GM12892 (cell line): Measurements from ENCODE around the gene PRKN.

Source experiments
- DNase-seq: peaks from one replicate; pipeline ENCODE4 v3.0.0; 2011; ENCODE audit not compliant: insufficient read length
- FAIRE-seq: peaks from 2 replicates; lab custom pipeline; 2011; peaks lifted over from hg19 to GRCh38; lab: Jason Lieb, UNC
- POLR2A ChIP-seq: IDR thresholded peaks from 2 replicates; pipeline ENCODE4 v1.6.1; 2011; ENCODE audit warnings: low read depth, low read length, control low read depth
- POLR2AphosphoS5 ChIP-seq: IDR thresholded peaks from 2 replicates; pipeline ENCODE4 v1.6.1; 2011; ENCODE audit warnings: low read depth, low read length, control low read depth
- TAF1 ChIP-seq: IDR thresholded peaks from 2 replicates; pipeline ENCODE4 v1.6.1; 2011; ENCODE audit warnings: low read depth, mild to moderate bottlenecking, control low read depth, low read length, borderline replicate concordance

Gene PRKN

GRCh38 chr6:162344646-162345010 lies 382.9 kb downstream of the PRKN start:
- FAIRE-seq (no peak), DNase-seq (no peak)
- TF ChIP-seq POLR2AphosphoS5, result no peak
- no peak for TF ChIP-seq TAF1

GRCh38 chr6:162343936-162344645 lies 383.5 kb downstream of the PRKN start:
- DNase-seq, result no peak
- TF ChIP-seq TAF1, result no peak
- no peak for TF ChIP-seq POLR2A
- FAIRE-seq, result no peak

GRCh38 chr6:162343198-162343935 lies 384.2 kb downstream of the PRKN start:
- FAIRE-seq (no peak), DNase-seq (no peak)
- TF ChIP-seq POLR2AphosphoS5 (no peak), POLR2A (no peak), TAF1 (no peak)

- FAIRE-seq, result no peak
- DNase-seq, result no peak
These were observed 390.2 kb downstream of the PRKN start for GRCh38 chr6:162337412-162337811.

GRCh38 chr6:162336359-162336758 lies 391.2 kb downstream of the PRKN start:
- no peak for TF ChIP-seq POLR2A
- TF ChIP-seq TAF1, result no peak
- DNase-seq (no peak), FAIRE-seq (no peak)

More at GRCh38 chr6:162337412-162337811, 390.2 kb downstream of the PRKN start:
- TF ChIP-seq POLR2A, result no peak
- TF ChIP-seq TAF1, result no peak
- no peak for TF ChIP-seq POLR2AphosphoS5

GRCh38 chr6:162332365-162332764 lies 395.2 kb downstream of the PRKN start:
- TF ChIP-seq POLR2A (no peak), POLR2AphosphoS5 (no peak), TAF1 (no peak)
- DNase-seq (no peak), FAIRE-seq (no peak)

- no peak for TF ChIP-seq POLR2AphosphoS5
- no peak for TF ChIP-seq POLR2A
- TF ChIP-seq TAF1, result no peak
- FAIRE-seq (no peak), DNase-seq (no peak)
These were observed 395.7 kb downstream of the PRKN start for GRCh38 chr6:162331911-162332310.

- FAIRE-seq (no peak), DNase-seq (no peak)
- no peak for TF ChIP-seq POLR2A
These were observed 401.7 kb downstream of the PRKN start for GRCh38 chr6:162325826-162326225.

- DNase-seq, result no peak
- FAIRE-seq, result no peak
- TF ChIP-seq POLR2AphosphoS5 (no peak), TAF1 (no peak), POLR2A (no peak)
These were observed 402.5 kb downstream of the PRKN start for GRCh38 chr6:162325051-162325450.

- no peak for FAIRE-seq
- TF ChIP-seq TAF1, result no peak
- no peak for TF ChIP-seq POLR2A
- no peak for TF ChIP-seq POLR2AphosphoS5
These were observed 412.3 kb downstream of the PRKN start for GRCh38 chr6:162315291-162315690.

GRCh38 chr6:162313922-162314660 lies 413.5 kb downstream of the PRKN start:
- no peak for TF ChIP-seq POLR2AphosphoS5
- TF ChIP-seq TAF1, result no peak
- TF ChIP-seq POLR2A, result no peak
- DNase-seq (no peak), FAIRE-seq (no peak)

More at GRCh38 chr6:162315291-162315690, 412.3 kb downstream of the PRKN start:
- DNase-seq, result no peak

GRCh38 chr6:162307865-162308264 lies 419.7 kb downstream of the PRKN start:
- DNase-seq, result no peak
- TF ChIP-seq TAF1 (no peak), POLR2A (no peak), POLR2AphosphoS5 (no peak)
- no peak for FAIRE-seq
